Lower leg skin (tissue), 4 donors: ENCODE measurements around the gene NUF2. TPM values are rescaled to one million over a fixed set of nuclear protein-coding genes. Genes with fewer than 3 reads are reported as not detected.

Experiments used
- DNase-seq, 2 donors: peaks; one replicate each; pipeline ENCODE4 v3.0.0-alpha.2; 2019; ENCODE audit warnings: low spot score in 2 of 2
- H3K4me3 ChIP-seq: fragments of 200-600 bp; sonication (generic); 2 replicates; pipeline ENCODE4 v1.5.1; 2017; ENCODE audit warnings: mild to moderate bottlenecking, low read depth; ENCODE audit not compliant: poor library complexity, severe bottlenecking
- POLR2A ChIP-seq, 2 donors: fragments of 450-650 bp; IDR thresholded peaks; one replicate each; pipeline ENCODE4 v1.6.1; 2016 to 2017; ENCODE audit warnings: antibody characterized with exemption in 2 of 2, mild to moderate bottlenecking in 1 of 2, moderate library complexity in 1 of 2
- WGBS, 2 donors: methylation state at CpG; one replicate each; pipeline ENCODE4 v1.1.5; 2018; 5-methylcytosine and 5-hydroxymethylcytosine counted together
- intact Hi-C: fragments of 100-400 bp; cut with DNase I; formaldehyde crosslinking; loops from one replicate; pipeline ENCODE4 v1.15.0; 2023; ENCODE audit warnings: low total_unique reads
- total RNA-seq, 4 donors: library from RNA; depleted of rRNA; stranded (reverse); fragments of >200 nt; gene quantifications; one replicate each; pipeline ENCODE4 v1.1.0, GENCODE V29; 2016
- TF ChIP-seq, protein P1 (sequence below), 3 donors: fragments of 450-650 bp; IDR thresholded peaks; one replicate each; pipeline ENCODE4 v1.5.1; 2016; ENCODE audit warnings: antibody characterized with exemption in 3 of 3, mild to moderate bottlenecking in 3 of 3, moderate library complexity in 2 of 3

The NUF2 gene
- total RNA-seq, 4 donors from 2014 or later: 0.29 to 2.9 (median 2.5) TPM

DNA sequence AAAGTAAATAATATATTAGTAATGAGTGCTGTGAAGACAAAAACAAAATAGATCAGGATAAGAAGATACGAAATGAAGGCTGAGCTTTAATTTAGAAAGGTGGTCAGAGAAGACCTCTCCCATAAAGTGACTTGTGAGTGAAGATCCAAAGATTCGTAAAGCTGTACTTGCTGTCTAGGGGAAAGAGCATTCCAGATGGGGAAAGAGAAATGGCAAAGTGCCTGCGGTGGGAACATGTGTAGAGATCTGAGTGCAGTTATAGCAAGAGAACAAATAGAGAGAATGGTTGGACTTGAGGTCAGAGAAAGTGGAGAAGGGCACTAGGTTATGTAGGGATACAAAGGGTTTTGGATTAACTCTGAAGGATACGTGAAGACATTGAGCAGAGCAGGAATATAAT lies 60.6 kb downstream of the NUF2 start:
- intact Hi-C loops: no loop called here
- H3K4me3 ChIP-seq: no peak overlapping the region
- no peak for DNase-seq
- TF ChIP-seq, protein P1, sequence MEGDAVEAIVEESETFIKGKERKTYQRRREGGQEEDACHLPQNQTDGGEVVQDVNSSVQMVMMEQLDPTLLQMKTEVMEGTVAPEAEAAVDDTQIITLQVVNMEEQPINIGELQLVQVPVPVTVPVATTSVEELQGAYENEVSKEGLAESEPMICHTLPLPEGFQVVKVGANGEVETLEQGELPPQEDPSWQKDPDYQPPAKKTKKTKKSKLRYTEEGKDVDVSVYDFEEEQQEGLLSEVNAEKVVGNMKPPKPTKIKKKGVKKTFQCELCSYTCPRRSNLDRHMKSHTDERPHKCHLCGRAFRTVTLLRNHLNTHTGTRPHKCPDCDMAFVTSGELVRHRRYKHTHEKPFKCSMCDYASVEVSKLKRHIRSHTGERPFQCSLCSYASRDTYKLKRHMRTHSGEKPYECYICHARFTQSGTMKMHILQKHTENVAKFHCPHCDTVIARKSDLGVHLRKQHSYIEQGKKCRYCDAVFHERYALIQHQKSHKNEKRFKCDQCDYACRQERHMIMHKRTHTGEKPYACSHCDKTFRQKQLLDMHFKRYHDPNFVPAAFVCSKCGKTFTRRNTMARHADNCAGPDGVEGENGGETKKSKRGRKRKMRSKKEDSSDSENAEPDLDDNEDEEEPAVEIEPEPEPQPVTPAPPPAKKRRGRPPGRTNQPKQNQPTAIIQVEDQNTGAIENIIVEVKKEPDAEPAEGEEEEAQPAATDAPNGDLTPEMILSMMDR (IDR thresholded peaks at IDR 0.05): no peak
- TF ChIP-seq POLR2A (IDR thresholded peaks at IDR 0.05): no peak
- 64 to 74% methylated on average over 4 of the region's 4 CpGs for WGBS, 2 donors

DNA sequence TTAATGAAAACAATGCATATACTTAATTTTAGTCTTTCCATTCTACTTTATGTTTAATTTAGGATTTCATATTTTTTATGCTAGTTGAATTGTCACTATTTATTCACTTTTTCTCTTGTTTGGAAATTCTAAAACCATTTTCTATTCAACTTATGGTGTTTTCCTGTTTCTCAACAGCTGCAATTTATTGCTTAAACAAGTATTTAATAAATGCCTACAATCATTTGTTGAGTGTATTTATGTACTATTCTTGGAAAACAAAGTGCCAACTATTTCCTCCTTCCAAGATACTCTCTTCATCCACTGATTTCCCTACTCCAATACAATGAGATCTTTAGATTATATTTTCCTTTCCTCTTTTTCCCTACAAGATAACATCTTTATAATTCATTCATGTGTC lies 65.4 kb downstream of the NUF2 start:
- intact Hi-C loops: no loop called here
- H3K4me3 ChIP-seq: no peak overlapping the region
- no peak for DNase-seq
- TF ChIP-seq, protein P1 (IDR thresholded peaks at IDR 0.05): no peak
- no peak for TF ChIP-seq POLR2A (IDR thresholded peaks at IDR 0.05)

DNA sequence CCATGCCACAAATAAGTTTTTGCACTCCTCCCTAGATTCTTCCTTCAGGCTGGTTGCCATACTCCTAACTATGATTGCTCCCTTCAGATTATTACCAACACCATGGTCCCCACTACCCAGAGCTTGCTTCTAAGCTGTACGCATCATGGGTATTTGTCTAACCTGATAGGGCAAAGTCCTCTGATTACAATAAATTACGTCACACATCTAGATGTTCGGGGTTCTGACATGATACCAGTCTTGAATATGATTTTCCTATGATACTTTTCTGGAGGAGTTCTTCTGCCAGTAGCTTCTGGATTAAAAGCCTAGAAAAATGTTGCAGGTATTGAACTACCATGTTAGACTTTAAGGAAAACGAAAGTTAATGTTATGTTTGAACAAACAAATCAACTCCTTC lies 67.2 kb downstream of the NUF2 start:
- WGBS, 2 donors: 83 to 89% methylated on average over 4 of the region's 4 CpGs
- no peak for TF ChIP-seq POLR2A (IDR thresholded peaks at IDR 0.05)
- TF ChIP-seq, protein P1 (IDR thresholded peaks at IDR 0.05): no peak
- intact Hi-C loops: no loop called here
- no peak for DNase-seq
- no peak overlapping the region for H3K4me3 ChIP-seq

DNA sequence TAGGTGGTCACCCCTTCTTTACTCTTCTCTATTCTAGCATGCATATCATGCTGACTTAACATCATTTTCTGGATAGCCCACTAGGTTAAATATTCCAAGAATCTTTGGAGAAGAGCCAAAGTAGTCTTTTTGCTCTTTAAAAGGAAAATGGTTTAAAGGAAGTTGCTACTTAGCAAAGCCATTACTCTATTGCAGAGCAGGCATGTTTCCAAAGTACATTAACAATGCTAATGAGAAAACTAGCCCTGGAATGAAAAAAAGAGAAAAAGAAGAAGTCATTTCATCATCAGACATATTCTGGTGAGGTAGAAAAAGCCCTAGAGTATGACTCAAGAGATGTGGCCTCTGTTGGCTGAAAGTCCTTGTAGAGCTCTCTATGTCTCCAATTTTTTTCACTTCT lies 74.0 kb downstream of the NUF2 start:
- no peak overlapping the region for H3K4me3 ChIP-seq
- intact Hi-C loops: no loop called here
- TF ChIP-seq, protein P1 (IDR thresholded peaks at IDR 0.05): no peak
- no peak for TF ChIP-seq POLR2A (IDR thresholded peaks at IDR 0.05)
- DNase-seq: no peak

DNA sequence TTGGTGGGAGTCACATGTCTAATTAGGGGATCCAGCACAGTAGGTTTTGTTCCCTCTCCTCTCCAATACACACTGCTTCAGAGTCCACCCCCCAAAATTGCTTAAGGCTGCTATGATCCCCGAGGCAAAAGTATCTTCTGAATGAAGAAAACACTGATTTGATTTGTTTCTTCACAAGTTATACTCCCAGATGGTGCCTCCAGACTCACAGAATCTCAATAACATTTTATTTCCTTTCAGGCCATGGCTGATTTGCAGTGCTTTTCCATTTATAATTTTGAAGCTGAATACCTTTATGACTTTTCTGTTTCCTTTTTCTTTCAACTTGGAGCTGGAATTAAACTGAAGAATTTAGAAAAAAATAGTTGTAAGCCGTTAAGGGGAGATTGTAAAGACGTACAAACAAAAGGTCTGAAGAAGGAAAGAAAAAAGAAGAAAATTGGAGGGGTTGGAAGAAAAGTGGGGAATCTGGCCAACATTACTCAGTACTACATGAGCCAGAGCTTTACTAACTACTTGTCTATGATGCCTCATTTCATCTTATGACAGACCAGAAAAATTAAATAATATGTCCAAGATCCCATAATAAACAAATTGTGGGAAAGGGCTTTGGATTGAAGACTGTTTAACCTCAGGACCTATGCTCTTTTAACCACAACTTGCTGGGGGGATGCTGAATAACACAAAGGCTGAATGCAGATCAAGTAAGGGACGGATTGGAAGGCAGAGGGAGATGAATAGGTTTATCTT lies 75.9 kb downstream of the NUF2 start:
- intact Hi-C loops: no loop called here
- no peak for DNase-seq
- no peak overlapping the region for H3K4me3 ChIP-seq
- TF ChIP-seq, protein P1 (IDR thresholded peaks at IDR 0.05): no peak
- no peak for TF ChIP-seq POLR2A (IDR thresholded peaks at IDR 0.05)
- 54 to 59% methylated on average over 4 of the region's 4 CpGs for WGBS, 2 donors

DNA sequence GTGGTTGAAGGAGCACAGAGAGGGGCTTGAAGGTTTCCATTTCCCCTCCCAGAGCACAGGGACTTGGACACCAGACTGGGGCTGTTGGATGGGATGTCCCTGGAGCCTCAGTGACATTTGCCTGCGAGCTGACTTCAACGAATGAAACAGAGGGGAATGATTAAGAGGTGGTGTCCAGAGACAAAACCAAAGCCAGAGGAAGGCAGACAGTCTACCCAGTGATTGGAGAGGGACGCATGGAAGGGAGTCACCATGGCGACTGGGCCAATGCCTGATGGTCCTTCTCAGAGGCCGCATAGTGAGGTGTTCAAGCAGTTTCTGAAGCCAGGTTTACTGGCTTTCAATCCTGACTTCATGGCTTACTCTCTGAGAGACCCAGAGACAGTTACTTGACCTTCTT lies 77.2 kb downstream of the NUF2 start:
- intact Hi-C loops: no loop called here
- no peak for DNase-seq
- TF ChIP-seq, protein P1 (IDR thresholded peaks at IDR 0.05): no peak
- no peak for TF ChIP-seq POLR2A (IDR thresholded peaks at IDR 0.05)
- 82 to 86% methylated on average over 5 of the region's 5 CpGs for WGBS, 2 donors
- H3K4me3 ChIP-seq: no peak overlapping the region
